Measurements from ENCODE around the gene YTHDC1. TPM values are rescaled to one million over a fixed set of nuclear protein-coding genes. Genes with fewer than 3 reads are reported as not detected.
"Not testable (repeated sequence)": the region's sequence is repeated elsewhere in the genome, so short reads cannot be mapped to it uniquely, and the experiment has no call there.

The YTHDC1 gene
- total RNA-seq (100 to 1,000 TPM; 251 to 261 TPM), polyA plus RNA-seq (10 to 100 TPM; 22.4 to 39.3 (median 29.9) TPM), total RNA-seq (137 to 407 (median 286) reads per million in 6 experiments)

DNA sequence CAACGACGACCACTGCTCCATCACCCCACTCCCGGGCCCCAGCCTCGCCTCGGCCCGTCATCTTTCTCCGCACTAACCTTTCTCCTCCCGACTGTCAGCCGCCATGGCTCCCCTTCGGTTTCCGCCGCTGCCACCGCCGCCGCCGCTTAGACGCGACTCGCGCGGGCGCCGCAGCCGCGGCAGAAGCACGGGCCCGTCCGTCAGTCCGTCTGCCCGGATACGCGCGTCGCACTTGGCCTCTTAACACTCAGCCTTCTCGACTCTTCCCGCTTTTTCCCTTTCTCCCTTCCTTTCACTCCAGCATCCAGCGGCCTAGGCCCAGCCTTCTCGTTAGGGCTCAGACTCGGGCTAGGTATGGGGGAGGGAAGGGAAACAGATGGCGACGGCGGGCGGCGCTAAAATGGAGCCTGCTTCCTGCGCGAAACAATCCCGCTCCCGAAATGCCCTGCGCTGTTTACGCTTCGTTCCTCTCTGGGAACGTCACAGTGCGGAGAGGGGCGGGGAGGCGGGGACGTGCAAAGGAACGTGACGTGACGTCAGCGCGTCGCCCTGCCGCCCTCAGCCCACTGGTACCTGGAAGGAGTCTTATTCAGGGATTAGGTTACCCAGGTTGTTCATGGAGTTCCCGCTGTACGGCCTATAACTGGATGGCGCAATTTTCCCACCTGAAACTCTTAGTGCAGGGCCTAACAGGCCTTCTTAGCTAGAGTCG is at the start of gene YTHDC1:
Gene YTHDC1 (minus strand): TSS at position 442 of the 712 bp plus-strand sequence. CDS start 337 bp downstream, at position 105.
- H3K4me1 Mint-ChIP-seq: peaks cover 15 to 52% (median 41%) of the 10 kb centered on the region in 4 donors
- no peaks in the 10 kb centered on the region for H3K27me3 Mint-ChIP-seq
- POLR2A ChIA-PET: interaction anchor here (0.6 to 2.4 kb wide), 5 partner anchors 19 to 90 kb away, joined by 3 to 8 read pairs (median 4); no protein-coding TSS in a partner anchor
- peak; percentile 89 to 97 (median 94) for DNase-seq
- H3K36me3 Mint-ChIP-seq: peaks cover 0 to 14% (median 5%) of the 10 kb centered on the region in 3 donors
- peak within 1 kb of the TSS; percentile 93 to 100 (median 100) for H3K27ac Mint-ChIP-seq
- H3K4me3 Mint-ChIP-seq: peak within 1 kb of the TSS; percentile 85 to 100 (median 98)
- H3K9me3 Mint-ChIP-seq: no peaks in the 10 kb centered on the region
- ATAC-seq: peak; percentile 91 to 94

DNA sequence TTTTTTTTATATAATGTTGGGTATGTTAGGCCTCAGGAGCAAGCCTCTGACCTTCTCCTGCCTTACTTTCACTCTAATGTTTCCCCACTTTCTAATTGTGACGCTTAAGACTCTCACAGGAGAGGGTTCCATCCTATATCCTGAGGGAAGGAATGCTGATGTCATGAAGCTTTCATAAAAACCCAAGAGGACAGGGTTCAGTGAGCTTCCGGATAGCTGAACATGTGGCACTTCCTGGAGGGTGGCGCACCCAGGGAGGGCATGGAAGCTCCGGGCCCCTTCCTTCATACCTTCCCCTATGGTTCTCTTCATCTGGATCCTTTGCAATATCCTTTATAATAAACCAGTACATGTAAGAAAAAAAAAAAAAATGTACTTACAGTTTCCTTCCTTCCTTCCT is 49.4 kb upstream of the YTHDC1 start:
- Mint-ChIP-seq H3K9me3 (no peaks in the 10 kb centered on the region), H3K27me3 (no peaks in the 10 kb centered on the region), H3K27ac (no peak overlapping the region), H3K4me3 (no peak overlapping the region), H3K4me1 (peaks cover 0 to 11% (median 8%) of the 10 kb centered on the region in 4 donors), H3K36me3 (no peaks in the 10 kb centered on the region)
- ATAC-seq (no peak), DNase-seq (no peak)
- POLR2A ChIA-PET: no interaction called here

DNA sequence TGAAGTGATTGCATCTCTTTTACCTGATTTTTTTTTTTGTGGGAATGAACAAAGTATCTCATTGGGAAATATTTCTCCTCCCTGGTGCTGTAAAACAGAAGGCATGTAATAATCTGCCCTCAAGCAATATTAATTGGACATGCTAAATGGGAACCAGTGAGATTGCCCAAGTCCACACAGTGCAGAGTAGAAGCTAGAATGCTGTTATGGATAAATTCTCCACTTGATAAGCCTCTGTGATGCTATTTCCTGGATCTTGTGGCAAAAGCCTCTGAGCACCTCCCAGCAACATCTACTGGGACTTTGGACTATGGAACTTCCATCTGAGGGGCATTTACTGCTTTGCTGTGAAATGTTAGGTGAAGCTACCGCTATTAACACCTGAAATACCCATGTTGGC is 46.9 kb upstream of the YTHDC1 start:
- Mint-ChIP-seq H3K36me3 (no peaks in the 10 kb centered on the region), H3K27me3 (no peaks in the 10 kb centered on the region), H3K4me1 (peaks cover 0 to 11% (median 8%) of the 10 kb centered on the region in 4 donors), H3K9me3 (no peaks in the 10 kb centered on the region), H3K27ac (no peak overlapping the region), H3K4me3 (no peak overlapping the region)
- no peak for ATAC-seq
- DNase-seq: no peak
- POLR2A ChIA-PET: no interaction called here

DNA sequence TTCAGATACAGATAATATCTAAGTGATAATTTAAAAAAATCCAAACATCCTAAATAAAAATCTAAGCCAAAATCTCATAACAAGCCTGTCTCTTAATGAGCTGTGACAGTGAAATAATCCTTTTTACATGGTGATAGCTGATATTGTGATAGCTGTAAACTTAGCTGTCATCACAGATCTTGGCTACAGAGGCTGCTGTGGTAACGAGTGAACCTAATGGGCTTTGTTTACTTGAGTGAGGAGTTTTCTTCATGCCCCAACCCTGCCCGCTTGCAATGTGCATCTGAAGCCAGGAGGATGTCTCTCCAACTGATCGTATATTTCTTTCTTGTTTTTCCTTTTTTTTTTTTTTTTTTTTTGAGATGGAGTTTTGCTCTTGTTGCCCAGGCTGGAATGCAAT is 41.5 kb upstream of the YTHDC1 start:
- POLR2A ChIA-PET: no interaction called here
- no peak for ATAC-seq
- Mint-ChIP-seq H3K4me3 (no peak overlapping the region), H3K9me3 (peaks cover 0 to 2% (median 0%) of the 10 kb centered on the region in 9 donors), H3K27me3 (peaks cover 0 to 4% (median 0%) of the 10 kb centered on the region in 5 donors), H3K4me1 (peaks cover 0 to 6% (median 0%) of the 10 kb centered on the region in 4 donors), H3K27ac (no peak overlapping the region), H3K36me3 (no peaks in the 10 kb centered on the region)
- no peak for DNase-seq

DNA sequence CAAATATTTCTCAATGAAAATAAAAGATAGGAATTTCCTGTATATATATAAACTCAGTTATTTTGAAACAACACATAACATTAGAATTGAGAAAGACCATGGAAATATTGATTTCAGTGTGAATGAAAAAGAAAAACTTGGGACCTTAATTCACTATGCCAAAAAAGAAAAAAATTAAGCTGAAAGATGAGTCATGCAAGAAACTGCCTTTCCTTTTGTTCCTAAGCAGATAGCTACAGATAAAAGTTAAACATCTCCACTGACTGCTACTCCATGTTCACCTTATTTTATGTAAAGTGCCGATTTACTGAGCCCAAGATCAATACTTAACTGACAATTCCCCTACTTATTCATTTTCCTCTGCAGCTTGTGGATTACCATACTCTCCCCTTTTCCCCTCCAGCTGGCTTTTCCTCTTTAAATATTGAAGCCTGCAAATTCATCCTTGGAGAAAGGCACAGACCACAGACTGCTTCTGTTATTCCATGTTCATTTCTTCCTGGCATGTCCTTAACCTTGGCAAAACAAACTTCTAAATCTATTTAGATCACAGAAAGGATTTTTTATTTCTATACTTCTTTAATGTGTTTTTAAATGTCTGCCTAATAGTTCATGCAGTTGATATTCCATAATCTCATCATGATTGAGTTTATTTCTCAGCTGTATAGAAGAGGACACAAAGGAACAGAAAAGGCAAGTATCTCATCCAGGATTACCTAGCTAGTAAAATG is 40.5 kb upstream of the YTHDC1 start:
- POLR2A ChIA-PET: interaction anchor here (0.7 kb wide), 1 partner anchor 40 kb away, joined by 3 read pairs; the partner anchor contains the start of gene YTHDC1
- Mint-ChIP-seq H3K36me3 (no peaks in the 10 kb centered on the region), H3K27me3 (peaks cover 0 to 8% (median 2%) of the 10 kb centered on the region in 5 donors), H3K4me3 (no peak overlapping the region), H3K4me1 (peaks cover 0 to 6% (median 0%) of the 10 kb centered on the region in 4 donors), H3K9me3 (peaks cover 0 to 2% (median 0%) of the 10 kb centered on the region in 9 donors), H3K27ac (peak overlapping the region in 1 of 10 donors; percentile 37)
- DNase-seq (no peak), ATAC-seq (no peak)

DNA sequence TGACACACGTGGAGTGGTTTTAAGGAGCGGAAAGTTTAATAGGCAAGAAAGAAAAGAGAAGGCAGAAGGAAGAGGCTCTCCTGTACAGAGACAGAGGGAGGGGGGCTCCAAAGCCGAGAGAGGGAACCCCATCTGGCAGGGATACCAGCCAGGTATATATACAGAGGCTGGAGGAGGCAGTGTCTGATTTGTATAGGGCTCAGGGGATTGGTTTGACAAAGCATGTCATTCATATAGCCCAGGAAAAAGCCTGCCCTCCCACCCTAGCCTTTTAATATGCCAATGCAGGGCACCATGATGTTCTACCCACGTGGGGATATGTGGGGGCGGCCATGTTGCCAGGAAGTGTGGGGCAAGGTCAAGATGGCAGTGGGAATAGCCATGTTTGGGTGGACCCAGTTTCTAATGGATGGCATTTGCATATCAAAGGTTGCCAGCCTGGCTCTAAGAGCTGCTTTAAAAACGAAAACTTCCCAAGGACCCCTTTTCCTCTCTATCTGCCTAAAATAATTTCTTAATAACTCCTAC is 39.6 kb upstream of the YTHDC1 start:
- H3K27ac Mint-ChIP-seq: not testable (repeated sequence)

DNA sequence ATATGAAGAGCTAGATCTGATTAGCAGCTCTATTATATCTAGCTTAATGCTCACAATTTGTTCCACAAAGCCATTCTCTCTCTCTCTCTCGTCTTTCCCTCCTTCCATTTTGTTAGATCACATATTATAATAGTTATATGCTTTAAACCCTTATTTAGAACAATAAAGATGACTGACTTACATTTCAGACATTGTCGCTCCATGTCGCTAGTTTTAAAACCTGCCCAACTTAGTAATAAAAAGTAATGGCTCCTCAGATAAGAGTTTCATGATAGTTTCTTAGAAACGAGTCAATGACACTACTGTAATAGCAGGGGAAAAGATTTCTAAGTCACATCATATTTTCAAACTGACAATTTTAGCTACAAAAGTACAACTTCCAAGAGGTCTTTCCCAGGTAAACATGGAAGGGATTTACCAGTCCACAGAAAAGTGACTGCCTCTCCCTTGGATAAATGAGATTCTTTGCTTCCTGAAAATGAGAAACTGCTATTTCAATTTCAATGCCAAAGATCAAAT is 38.5 kb upstream of the YTHDC1 start:
- Mint-ChIP-seq H3K4me3 (no peak overlapping the region), H3K27me3 (peaks cover 0 to 16% (median 5%) of the 10 kb centered on the region in 5 donors), H3K36me3 (no peaks in the 10 kb centered on the region), H3K4me1 (peaks cover 0 to 6% (median 0%) of the 10 kb centered on the region in 4 donors), H3K9me3 (peaks cover 0 to 2% (median 0%) of the 10 kb centered on the region in 9 donors), H3K27ac (peak overlapping the region in 1 of 10 donors; percentile 44)
- POLR2A ChIA-PET: no interaction called here
- DNase-seq (no peak), ATAC-seq (no peak)

More for the DNA sequence above, 39.6 kb upstream of the YTHDC1 start:
- DNase-seq, H3K9me3 Mint-ChIP-seq, ATAC-seq, H3K4me3 Mint-ChIP-seq, POLR2A ChIA-PET, H3K4me1 Mint-ChIP-seq, H3K36me3 Mint-ChIP-seq: not testable (repeated sequence)
- peaks cover 0 to 11% (median 3%) of the 10 kb centered on the region in 5 donors for H3K27me3 Mint-ChIP-seq

DNA sequence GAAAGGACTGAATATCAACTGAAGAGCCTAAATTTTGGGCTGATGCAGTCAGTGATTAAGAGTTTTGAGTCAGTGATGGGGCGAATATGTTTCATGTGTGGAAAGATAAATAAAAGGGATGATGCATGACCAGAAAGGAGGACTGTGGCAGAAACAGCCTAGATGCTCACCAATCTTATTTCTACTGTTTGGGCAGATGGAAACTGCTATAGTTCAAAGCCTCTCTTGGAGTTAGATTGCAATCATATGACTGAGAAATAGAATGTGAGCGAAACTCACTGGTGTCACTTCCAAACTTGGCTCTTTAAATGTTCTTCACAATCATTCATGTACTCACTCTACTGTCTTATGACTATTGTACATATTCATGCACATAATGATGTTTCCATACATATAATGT is 35.4 kb upstream of the YTHDC1 start:
- H3K4me3 Mint-ChIP-seq: no peak overlapping the region
- H3K27ac Mint-ChIP-seq: no peak overlapping the region
- no peaks in the 10 kb centered on the region for H3K36me3 Mint-ChIP-seq
- ATAC-seq (no peak), DNase-seq (no peak)
- POLR2A ChIA-PET: no interaction called here
- peaks cover 0 to 16% (median 7%) of the 10 kb centered on the region in 5 donors for H3K27me3 Mint-ChIP-seq
- H3K4me1 Mint-ChIP-seq: peaks cover 0 to 2% (median 0%) of the 10 kb centered on the region in 4 donors
- peaks cover 0 to 2% (median 0%) of the 10 kb centered on the region in 9 donors for H3K9me3 Mint-ChIP-seq

DNA sequence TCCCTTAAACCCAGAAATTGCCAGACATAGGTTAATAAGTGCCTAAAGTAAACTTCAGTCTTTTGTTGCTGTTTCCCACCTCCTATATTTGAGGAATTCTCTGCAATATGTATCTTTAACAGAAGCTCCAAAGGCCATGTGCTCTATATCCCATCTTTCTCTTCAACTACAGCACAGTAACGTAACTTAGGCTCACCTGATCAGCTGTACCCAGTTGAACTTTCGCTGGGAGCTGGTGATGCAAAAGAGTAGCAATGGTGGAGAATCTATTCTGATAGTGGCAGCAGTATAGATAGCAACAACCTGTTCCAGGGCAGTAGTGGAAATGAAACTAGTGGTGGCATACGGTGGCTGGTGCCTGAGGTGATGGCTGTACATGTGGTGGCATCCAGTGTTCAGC is 33.2 kb upstream of the YTHDC1 start:
- POLR2A ChIA-PET: no interaction called here
- ATAC-seq (no peak), DNase-seq (no peak)
- H3K9me3 Mint-ChIP-seq: no peaks in the 10 kb centered on the region
- no peaks in the 10 kb centered on the region for H3K36me3 Mint-ChIP-seq
- no peak overlapping the region for H3K4me3 Mint-ChIP-seq
- H3K27ac Mint-ChIP-seq: no peak overlapping the region
- H3K27me3 Mint-ChIP-seq: peaks cover 0 to 21% (median 8%) of the 10 kb centered on the region in 5 donors
- H3K4me1 Mint-ChIP-seq: no peaks in the 10 kb centered on the region

DNA sequence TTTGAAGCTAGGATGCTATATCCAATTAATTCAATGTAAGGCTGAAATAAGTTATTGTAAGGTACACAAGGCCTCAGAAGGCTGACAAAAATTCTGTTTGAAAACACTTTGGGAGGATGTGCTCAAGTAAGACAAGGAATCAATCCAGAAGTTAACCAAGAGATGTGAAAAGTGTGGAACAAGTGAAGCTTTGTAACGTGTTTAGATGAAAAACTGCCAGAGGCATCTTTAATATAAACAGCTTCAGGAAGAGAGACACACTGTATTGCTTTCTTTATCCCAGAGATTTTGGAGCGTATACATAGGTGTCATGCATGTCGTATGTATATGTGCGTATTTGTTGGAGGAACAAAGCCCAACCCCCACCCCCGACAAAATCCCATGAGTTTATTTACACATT is 28.3 kb upstream of the YTHDC1 start:
- Mint-ChIP-seq H3K4me1 (peaks cover 8 to 16% (median 12%) of the 10 kb centered on the region in 4 donors), H3K27me3 (peaks cover 0 to 16% (median 3%) of the 10 kb centered on the region in 5 donors), H3K36me3 (no peaks in the 10 kb centered on the region), H3K27ac (no peak overlapping the region), H3K9me3 (no peaks in the 10 kb centered on the region), H3K4me3 (no peak overlapping the region)
- POLR2A ChIA-PET: no interaction called here
- no peak for ATAC-seq
- DNase-seq: no peak

DNA sequence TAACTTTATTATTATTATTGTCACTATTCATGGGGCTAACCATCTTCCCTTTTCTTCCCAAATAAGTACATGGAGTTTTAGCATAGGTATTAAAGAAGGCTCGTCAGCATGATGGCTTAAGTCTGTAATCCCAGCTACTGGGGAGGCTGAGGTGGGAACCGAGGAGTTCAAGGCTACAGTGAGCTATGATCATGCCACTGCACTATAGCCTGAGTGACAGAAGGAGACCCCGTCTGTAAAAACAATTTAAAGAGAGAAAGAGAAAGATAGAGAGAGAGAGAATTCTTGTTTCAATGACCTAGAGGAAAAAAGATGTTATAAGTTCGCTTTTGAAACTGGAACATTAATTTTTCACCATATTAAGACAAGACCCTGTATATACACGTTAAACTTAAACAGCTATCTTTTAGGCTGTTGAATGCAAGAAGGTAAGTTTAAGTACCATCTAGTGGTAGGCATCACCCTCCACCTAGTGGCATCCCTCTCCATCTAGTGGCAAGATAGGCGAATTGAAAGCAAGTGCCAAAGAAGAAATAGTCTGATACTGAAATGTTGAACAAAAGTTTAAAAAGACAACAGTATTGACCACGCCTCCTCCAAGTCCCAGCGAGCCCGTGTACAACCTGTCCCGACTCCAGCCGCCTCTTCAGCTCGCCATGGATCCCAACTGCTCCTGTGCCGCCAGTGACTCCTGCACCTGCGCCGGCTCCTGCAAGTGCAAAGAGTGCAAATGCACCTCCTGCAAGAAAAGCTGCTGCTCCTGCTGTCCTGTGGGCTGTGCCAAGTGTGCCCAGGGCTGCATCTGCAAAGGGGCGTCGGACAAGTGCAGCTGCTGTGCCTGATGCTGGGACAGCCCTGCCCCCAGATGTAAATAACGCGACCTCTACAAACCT is 26.0 kb upstream of the YTHDC1 start:
- Mint-ChIP-seq H3K36me3 (no peaks in the 10 kb centered on the region), H3K27ac (peak overlapping the region in 6 of 10 donors; percentile 8 to 76 (median 44)), H3K4me3 (peak overlapping the region; percentile 79 to 87 (median 81)), H3K9me3 (no peaks in the 10 kb centered on the region), H3K4me1 (peaks cover 8 to 17% (median 12%) of the 10 kb centered on the region in 4 donors), H3K27me3 (peaks cover 0 to 14% (median 2%) of the 10 kb centered on the region in 5 donors)
- peak in 9 of 10 donors; percentile 27 to 75 (median 59) for DNase-seq
- POLR2A ChIA-PET: interaction anchor here (0.6 to 1.0 kb wide), 2 partner anchors 27 to 35 kb away, joined by 4 to 9 read pairs; no protein-coding TSS in a partner anchor
- ATAC-seq: peak; percentile 82 to 86

All from naive thymus-derived CD8-positive, alpha-beta T cell (primary cell).